Colonic mucosa (tissue), 4 donors: ENCODE results near the gene RAMACL. TPM values are rescaled to one million over a fixed set of nuclear protein-coding genes. Genes with fewer than 3 reads are reported as not detected.

Experiments
- DNase-seq: peaks from one replicate; pipeline ENCODE4 v3.0.0-alpha.2; 2020
- H3K27ac ChIP-seq: fragments of 200-600 bp; one replicate; pipeline ENCODE4 v1.8.0; 2021
- H3K27me3 ChIP-seq: fragments of 200-600 bp; one replicate; pipeline ENCODE4 v1.8.0; 2021
- H3K36me3 ChIP-seq: fragments of 200-600 bp; one replicate; pipeline ENCODE4 v1.8.0; 2021
- H3K4me1 ChIP-seq: fragments of 200-600 bp; one replicate; pipeline ENCODE4 v1.8.0; 2021; ENCODE audit warnings: mild to moderate bottlenecking
- H3K4me3 ChIP-seq: fragments of 200-600 bp; one replicate; pipeline ENCODE4 v1.8.0; 2021
- H3K9ac ChIP-seq, 2 donors: one replicate each; pipeline ENCODE4 v1.7.0; 2013; ENCODE audit warnings: control low read depth in 2 of 2, low read depth in 2 of 2, low read length in 2 of 2
- H3K9me3 ChIP-seq: fragments of 200-600 bp; one replicate; pipeline ENCODE4 v1.8.0; 2021
- CTCF ChIP-seq: fragments of 200-600 bp; IDR thresholded peaks from one replicate; pipeline ENCODE4 v1.8.0; 2022; ENCODE audit warnings: antibody characterized with exemption, mild to moderate bottlenecking
- intact Hi-C: fragments of 100-400 bp; cut with DNase I; formaldehyde crosslinking; loops from one replicate; pipeline ENCODE4 v1.14.1; 2022
- total RNA-seq, 2 donors: library from RNA; stranded (reverse); fragmentation: NEBNext Ultra II Directional in 1 of 2; extraction: Animal tissue kit (Norgen Biotek cat#: 25700) in 1 of 2; gene quantifications; one replicate each; pipeline ENCODE4 v1.2.1, GENCODE V29; 2021
- donor health status: healthy.
- donor health status: DM: no; HTN: no; CAD: no.
- donor health status: DM: no; HTN: no; CAD: no.

RAMACL gene
- total RNA-seq, 2 donors from 2014 or later = 0.48 to 0.54 TPM

- no peaks in the 10 kb centered on the region for H3K9me3 ChIP-seq
- no peak for TF ChIP-seq CTCF
- no peak overlapping the region for H3K9ac ChIP-seq
- no peak overlapping the region for H3K4me3 ChIP-seq
- H3K27me3 ChIP-seq = no peaks in the 10 kb centered on the region
- no peak for DNase-seq
- intact Hi-C loops = no loop called here
- no peaks in the 10 kb centered on the region for H3K4me1 ChIP-seq
- H3K27ac ChIP-seq = no peak overlapping the region
- H3K36me3 ChIP-seq = no peaks in the 10 kb centered on the region
Measured at GRCh38 chr6:166612471-166612881, 26.0 kb upstream of the RAMACL start.

GRCh38 chr6:166611631-166612030 lies 25.2 kb upstream of the RAMACL start:
- Histone ChIP-seq H3K36me3 (no peaks in the 10 kb centered on the region), H3K4me1 (no peaks in the 10 kb centered on the region), H3K27ac (no peak overlapping the region), H3K9ac (no peak overlapping the region), H3K27me3 (no peaks in the 10 kb centered on the region), H3K4me3 (no peak overlapping the region), H3K9me3 (no peaks in the 10 kb centered on the region)
- DNase-seq = no peak
- intact Hi-C loops = no loop called here
- TF ChIP-seq CTCF = no peak

GRCh38 chr6:166610069-166610468 lies 23.6 kb upstream of the RAMACL start:
- Histone ChIP-seq H3K27ac (no peak overlapping the region), H3K4me1 (no peaks in the 10 kb centered on the region), H3K36me3 (no peaks in the 10 kb centered on the region), H3K9ac (no peak overlapping the region), H3K4me3 (no peak overlapping the region), H3K27me3 (no peaks in the 10 kb centered on the region), H3K9me3 (no peaks in the 10 kb centered on the region)
- intact Hi-C loops = no loop called here
- no peak for TF ChIP-seq CTCF
- DNase-seq = no peak

GRCh38 chr6:166608774-166609173 lies 22.3 kb upstream of the RAMACL start:
- H3K4me3 ChIP-seq = no peak overlapping the region
- intact Hi-C loops = no loop called here
- no peaks in the 10 kb centered on the region for H3K27me3 ChIP-seq
- DNase-seq = no peak
- no peaks in the 10 kb centered on the region for H3K36me3 ChIP-seq
- no peaks in the 10 kb centered on the region for H3K4me1 ChIP-seq
- peak overlapping the region; percentile 7 for H3K27ac ChIP-seq
- H3K9ac ChIP-seq = no peak overlapping the region
- TF ChIP-seq CTCF = no peak
- H3K9me3 ChIP-seq = no peaks in the 10 kb centered on the region

GRCh38 chr6:166605752-166606151 lies 19.3 kb upstream of the RAMACL start:
- Histone ChIP-seq H3K27ac (no peak overlapping the region), H3K36me3 (no peaks in the 10 kb centered on the region), H3K9ac (no peak overlapping the region), H3K4me1 (no peaks in the 10 kb centered on the region), H3K4me3 (no peak overlapping the region), H3K27me3 (no peaks in the 10 kb centered on the region), H3K9me3 (no peaks in the 10 kb centered on the region)
- no peak for DNase-seq
- intact Hi-C loops = no loop called here
- TF ChIP-seq CTCF = no peak

- Histone ChIP-seq H3K27ac (no peak overlapping the region), H3K36me3 (no peaks in the 10 kb centered on the region), H3K9ac (no peak overlapping the region), H3K4me3 (no peak overlapping the region), H3K9me3 (no peaks in the 10 kb centered on the region), H3K4me1 (no peaks in the 10 kb centered on the region), H3K27me3 (no peaks in the 10 kb centered on the region)
- TF ChIP-seq CTCF = no peak
- intact Hi-C loops = no loop called here
- no peak for DNase-seq
Measured at GRCh38 chr6:166604911-166605310, 18.4 kb upstream of the RAMACL start.
